SK-N-MC (cell line): ENCODE measurements around the gene GBX1.

ENCODE experiments used
- DNase-seq: peaks from one replicate; pipeline ENCODE4 v3.0.0-alpha.2; 2011; ENCODE audit warnings: low read depth, low spot score
- H3K27ac ChIP-seq: fragments of 200-600 bp; sonication (generic); 2 replicates; pipeline ENCODE4 v1.5.1; 2016; ENCODE audit warnings: mixed run types
- H3K36me3 ChIP-seq: fragments of 200-600 bp; sonication (generic); 2 replicates; pipeline ENCODE4 v1.6.1; 2017; ENCODE audit warnings: antibody characterized with exemption, low read length, mixed read lengths; ENCODE audit not compliant: insufficient read depth
- H3K4me3 ChIP-seq: fragments of 200-600 bp; sonication (generic); 2 replicates; pipeline ENCODE4 v1.5.1; 2016
- H3K9ac ChIP-seq: fragments of 200-600 bp; sonication (generic); 2 replicates; pipeline ENCODE4 v1.8.0; 2017; ENCODE audit warnings: mixed run types, mixed read lengths; ENCODE audit not compliant: insufficient read length
- H3K9me3 ChIP-seq: fragments of 200-600 bp; sonication (generic); 2 replicates; pipeline ENCODE4 v1.6.1; 2017; ENCODE audit warnings: low read depth, mild to moderate bottlenecking, antibody characterized with exemption, low read length, moderate library complexity, mixed read lengths
- EZH2 ChIP-seq: fragments of 200-600 bp; sonication (generic); IDR thresholded peaks from one replicate; pipeline ENCODE4 v1.6.1; 2017; ENCODE audit warnings: antibody characterized with exemption
- FOXP2 ChIP-seq: optimal IDR thresholded peaks from 2 replicates; pipeline ENCODE3; 2011; ENCODE audit warnings: mild to moderate bottlenecking, moderate library complexity; ENCODE audit not compliant: insufficient read depth; ENCODE audit errors: extremely low read length, control extremely low read depth
- POLR2AphosphoS5 ChIP-seq: IDR thresholded peaks from 2 replicates; pipeline ENCODE4 v1.6.1; 2012; ENCODE audit warnings: mild to moderate bottlenecking, low read depth, low read length, borderline replicate concordance

GBX1 gene

DNA sequence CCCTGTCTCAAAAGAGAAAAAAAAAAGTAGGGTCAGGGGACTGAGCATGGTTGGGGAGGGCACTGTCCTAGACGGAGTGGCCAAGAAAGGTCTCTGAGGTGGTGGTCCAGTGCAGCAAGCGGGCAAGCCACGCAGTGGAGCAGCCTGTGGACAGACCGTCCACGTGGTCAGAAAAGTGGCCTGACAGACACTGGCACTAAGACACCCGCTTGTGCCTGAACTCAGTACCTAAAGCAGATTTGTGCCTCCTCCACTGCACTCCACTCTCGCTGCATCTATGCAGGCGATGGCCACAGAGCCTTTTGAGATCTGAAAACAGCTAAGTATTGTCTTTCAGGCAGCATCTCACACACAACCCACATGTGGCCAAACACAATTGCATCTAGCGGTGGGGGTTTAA, 10.7 kb upstream of the GBX1 start:
- no peak for TF ChIP-seq FOXP2
- no peak for TF ChIP-seq EZH2
- TF ChIP-seq POLR2AphosphoS5, result no peak
- H3K9ac ChIP-seq, result no peak overlapping the region
- no peak for DNase-seq
- H3K36me3 ChIP-seq, result no peaks in the 10 kb centered on the region
- H3K27ac ChIP-seq, result no peak overlapping the region
- no peaks in the 10 kb centered on the region for H3K9me3 ChIP-seq
- no peak overlapping the region for H3K4me3 ChIP-seq

DNA sequence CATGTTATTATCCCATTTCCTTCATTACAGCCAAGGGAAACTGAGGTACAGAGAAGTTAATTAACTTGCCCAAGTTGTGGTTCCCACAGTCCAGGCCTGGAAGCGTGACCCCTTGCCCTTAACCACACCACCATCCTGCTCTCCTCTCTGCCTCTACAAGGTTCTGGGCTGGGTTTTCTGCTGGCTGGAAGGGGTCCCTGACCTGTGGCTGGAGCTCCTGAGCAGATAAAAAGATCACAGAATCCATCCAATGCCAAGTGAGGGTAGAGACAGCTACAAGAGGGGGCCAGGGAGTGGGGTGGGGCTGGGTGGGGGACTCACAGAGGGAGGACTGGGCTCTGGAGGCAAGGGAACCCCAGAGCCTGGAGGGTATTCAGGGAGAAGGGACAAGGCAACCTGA, 9.8 kb upstream of the GBX1 start:
- Histone ChIP-seq H3K9me3 (no peaks in the 10 kb centered on the region), H3K36me3 (no peaks in the 10 kb centered on the region), H3K27ac (no peak overlapping the region), H3K9ac (no peak overlapping the region), H3K4me3 (no peak overlapping the region)
- TF ChIP-seq EZH2 (no peak), POLR2AphosphoS5 (no peak), FOXP2 (no peak)
- no peak for DNase-seq

DNA sequence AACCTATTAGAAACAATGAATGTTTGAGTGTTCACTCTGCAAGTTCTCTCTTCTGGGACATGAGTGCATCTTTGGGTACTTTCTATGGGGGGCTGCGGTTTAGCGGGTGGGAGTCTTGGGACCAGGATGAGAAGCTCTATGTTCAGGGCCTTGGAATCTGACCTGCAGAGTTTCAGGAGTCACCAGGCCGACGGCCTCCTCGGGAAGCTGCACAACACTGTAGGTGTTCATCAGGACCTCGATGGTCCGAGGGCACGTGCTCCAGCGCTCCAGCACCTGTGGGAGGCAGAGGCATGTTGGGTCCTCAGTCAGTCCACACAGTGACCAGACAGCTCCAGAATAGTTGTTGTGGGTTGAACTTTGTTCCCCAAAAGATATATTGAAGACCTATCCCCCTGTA, 8.9 kb upstream of the GBX1 start:
- DNase-seq, result no peak
- H3K9ac ChIP-seq, result no peak overlapping the region
- TF ChIP-seq EZH2, result no peak
- no peak for TF ChIP-seq POLR2AphosphoS5
- TF ChIP-seq FOXP2, result no peak
- no peaks in the 10 kb centered on the region for H3K36me3 ChIP-seq
- no peaks in the 10 kb centered on the region for H3K9me3 ChIP-seq
- H3K4me3 ChIP-seq, result no peak overlapping the region
- no peak overlapping the region for H3K27ac ChIP-seq

DNA sequence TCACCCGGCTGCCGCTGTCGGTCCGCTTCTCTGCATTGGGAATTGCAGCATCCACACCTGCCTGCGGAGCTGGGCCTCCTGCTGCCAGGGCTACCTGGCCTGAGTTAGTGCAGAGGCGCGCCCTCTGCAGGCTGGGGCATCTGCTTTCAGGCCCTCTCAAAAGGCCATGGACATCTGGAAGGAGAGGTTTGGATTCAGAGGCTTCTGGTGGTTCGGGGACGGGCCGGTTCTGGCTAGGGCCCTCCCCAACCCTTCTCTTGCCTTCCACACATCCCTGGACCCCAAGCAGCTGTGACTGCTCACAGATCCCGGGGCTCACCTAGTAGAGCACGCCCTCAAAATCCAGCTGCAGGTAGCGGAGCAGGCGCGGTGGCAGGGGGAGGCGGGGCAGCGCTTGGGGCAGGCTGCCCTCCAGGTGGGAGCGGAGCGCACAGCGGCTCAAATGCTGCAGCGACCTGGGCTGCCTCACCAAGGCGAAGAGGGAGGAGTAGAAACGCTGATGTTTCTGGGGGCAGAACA, 8.4 kb upstream of the GBX1 start:
- Histone ChIP-seq H3K27ac (no peak overlapping the region), H3K36me3 (no peaks in the 10 kb centered on the region), H3K9me3 (no peaks in the 10 kb centered on the region), H3K9ac (no peak overlapping the region), H3K4me3 (no peak overlapping the region)
- no peak for TF ChIP-seq EZH2
- TF ChIP-seq FOXP2, result no peak
- no peak for DNase-seq

DNA sequence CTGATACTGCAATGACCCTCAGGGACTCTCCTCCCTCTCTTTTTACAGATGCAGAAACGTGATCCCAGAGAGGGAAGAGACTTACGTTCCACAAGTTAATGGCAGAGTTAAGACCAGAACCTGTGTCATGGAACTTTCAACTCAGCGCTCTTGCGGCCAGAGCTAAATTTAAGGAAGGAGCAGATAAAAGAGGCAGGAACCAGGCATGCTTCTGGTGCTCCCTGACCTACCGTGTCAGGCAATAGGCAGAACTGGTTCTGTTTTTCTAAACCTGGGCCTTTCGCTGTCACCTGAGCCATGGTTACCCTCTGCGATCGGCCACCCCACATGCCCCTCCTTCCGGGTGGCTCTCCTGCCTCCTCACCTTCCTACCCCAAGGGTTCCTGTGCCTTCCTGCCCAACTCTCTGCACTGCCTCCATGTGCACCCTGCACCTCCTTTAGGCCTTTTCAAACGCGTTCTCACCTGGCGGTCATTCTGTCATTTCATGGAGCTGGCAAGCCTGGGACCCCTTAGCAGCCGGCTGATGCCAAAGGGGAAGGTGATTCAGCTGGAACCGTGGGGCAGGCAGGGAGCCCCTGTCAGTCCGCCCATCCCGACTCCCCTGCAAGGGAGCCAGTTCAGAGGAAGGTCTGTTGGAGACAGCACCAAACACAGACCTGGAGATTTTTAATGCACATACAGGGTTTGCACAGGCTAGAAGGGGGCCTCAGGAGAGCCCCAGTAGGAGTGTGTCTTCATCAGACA, 7.7 kb upstream of the GBX1 start:
- no peak overlapping the region for H3K9ac ChIP-seq
- H3K9me3 ChIP-seq, result no peaks in the 10 kb centered on the region
- no peak overlapping the region for H3K4me3 ChIP-seq
- no peaks in the 10 kb centered on the region for H3K36me3 ChIP-seq
- TF ChIP-seq EZH2 (no peak), POLR2AphosphoS5 (no peak), FOXP2 (no peak)
- DNase-seq, result no peak
- H3K27ac ChIP-seq, result no peak overlapping the region

DNA sequence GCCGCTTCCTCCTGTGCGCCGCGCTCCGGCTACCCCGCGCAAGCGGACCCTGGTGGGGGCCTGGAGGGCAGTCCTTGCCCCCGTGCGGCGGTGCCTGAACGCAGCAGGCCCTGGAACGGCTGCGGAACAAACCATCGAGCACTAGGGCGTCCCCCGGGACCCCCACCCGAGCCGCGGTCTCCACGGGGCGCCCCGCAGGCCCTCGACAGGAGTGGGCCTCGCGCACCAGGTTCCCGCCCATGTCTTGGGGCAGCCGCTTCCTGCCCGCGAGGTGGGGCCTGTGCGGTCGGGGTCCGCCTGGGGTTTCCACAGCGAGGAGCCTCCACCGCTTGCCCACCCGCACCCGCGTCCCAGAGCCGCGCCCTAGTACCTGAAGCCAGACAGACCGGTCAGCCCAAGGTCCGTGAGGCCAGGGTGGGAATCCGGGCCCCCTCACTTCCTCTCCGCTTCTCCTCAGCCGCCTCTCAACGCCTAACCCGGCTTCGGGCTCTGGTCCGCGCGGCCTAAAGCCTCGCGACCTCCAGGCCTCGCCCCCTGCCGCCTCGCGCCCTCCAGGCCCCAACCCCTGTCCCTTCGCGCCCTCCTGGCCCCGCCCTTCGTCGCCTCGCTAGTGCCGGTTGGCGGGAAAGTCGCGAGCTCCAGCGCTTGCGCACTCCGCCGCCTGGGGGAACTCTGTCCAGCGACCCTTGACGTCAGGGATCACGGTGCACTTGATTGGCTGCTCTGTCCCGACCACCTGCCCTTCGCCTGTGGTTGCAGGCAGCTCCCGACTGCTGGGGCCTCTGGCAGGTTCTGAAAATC, 7.0 kb upstream of the GBX1 start:
- no peak overlapping the region for H3K27ac ChIP-seq
- no peak for DNase-seq
- no peak overlapping the region for H3K9ac ChIP-seq
- H3K4me3 ChIP-seq, result no peak overlapping the region
- H3K9me3 ChIP-seq, result no peaks in the 10 kb centered on the region
- no peak for TF ChIP-seq FOXP2
- no peak for TF ChIP-seq POLR2AphosphoS5
- TF ChIP-seq EZH2, result no peak
- H3K36me3 ChIP-seq, result no peaks in the 10 kb centered on the region

DNA sequence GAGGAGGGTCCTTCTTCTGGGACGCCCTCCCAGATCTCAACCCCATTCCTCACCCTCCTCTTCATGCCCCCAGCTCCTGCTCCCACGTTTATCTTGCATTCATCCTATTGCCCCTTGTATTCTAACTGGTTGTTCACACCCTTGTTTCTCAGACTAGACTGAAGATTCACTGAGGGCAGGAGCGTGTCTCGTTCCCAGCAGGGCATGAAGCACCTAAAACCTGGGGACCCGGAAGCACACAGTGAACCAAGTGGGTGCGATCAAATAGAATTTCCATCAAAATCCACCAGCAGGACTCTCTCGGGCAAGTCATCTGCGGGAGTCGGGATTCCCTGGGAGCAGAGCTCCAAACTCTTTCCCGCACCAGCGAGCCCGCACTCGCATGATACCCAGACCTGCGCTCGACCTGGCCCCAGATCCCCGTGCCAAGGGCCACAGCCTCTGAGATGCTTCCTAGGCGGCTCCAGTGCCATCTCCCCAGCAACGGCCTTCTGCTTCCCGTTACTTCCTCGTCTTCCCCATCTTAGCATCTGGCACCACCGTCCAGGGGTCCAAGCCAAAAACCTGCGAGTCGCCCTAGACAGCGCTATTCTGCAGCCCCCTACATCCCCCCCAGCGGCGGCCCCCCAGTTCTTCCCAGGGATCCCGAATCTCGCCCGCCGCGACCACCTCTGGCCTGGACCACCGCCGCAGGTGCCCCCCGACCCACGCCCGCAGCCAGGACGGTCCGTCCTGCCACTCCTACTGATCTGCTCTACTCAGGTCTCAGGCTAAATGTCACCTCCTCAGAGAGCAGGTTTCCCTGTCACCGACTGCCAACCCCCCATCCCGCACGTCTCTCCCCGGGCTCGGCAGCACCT, 6.1 kb upstream of the GBX1 start:
- Histone ChIP-seq H3K9me3 (no peaks in the 10 kb centered on the region), H3K9ac (no peak overlapping the region), H3K4me3 (no peak overlapping the region), H3K36me3 (no peaks in the 10 kb centered on the region), H3K27ac (no peak overlapping the region)
- DNase-seq, result no peak
- no peak for TF ChIP-seq EZH2
- no peak for TF ChIP-seq FOXP2
- no peak for TF ChIP-seq POLR2AphosphoS5

DNA sequence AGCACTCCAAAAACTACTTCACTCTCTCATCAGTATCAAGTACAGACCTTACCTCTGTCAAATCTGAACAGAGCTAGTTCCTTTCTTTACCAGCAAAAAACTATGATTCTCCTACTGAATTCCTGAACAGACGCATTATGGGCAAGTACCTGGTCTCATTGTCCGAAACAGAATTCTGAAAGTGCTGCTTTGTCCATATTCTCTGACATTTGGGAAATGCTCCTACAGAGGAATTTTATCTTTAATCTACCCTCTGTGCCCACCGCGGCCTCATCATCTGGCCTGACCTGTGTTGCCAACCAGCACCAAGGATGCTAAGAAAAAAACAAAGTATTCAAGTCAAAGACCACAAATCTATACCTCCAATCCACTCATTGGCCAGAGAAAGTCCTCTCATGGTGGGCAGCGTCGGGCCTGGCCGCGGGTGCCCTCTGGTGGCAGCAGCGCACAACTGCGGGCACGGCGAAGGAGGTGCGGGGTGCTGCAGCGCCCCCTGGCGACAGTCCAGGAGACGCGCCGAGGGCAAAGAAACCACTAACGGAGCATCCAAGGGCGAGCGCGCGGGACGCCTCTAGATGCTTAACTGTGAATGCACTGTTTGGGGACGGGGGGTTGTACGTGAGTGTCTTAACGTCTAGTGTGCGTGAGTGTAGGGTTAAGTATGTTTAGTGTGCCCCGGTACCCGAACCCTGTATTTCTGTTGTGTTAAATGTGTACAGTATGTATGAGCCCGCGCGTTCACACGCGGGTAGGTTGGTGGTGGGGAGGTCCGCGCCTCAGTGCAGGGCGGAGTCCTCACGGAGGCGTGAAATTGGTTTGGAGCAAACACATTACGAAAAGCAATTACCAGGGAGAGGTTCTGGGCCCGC, 5.0 kb upstream of the GBX1 start:
- H3K9ac ChIP-seq, result no peak overlapping the region
- H3K4me3 ChIP-seq, result no peak overlapping the region
- no peaks in the 10 kb centered on the region for H3K36me3 ChIP-seq
- H3K9me3 ChIP-seq, result no peaks in the 10 kb centered on the region
- no peak for TF ChIP-seq EZH2
- TF ChIP-seq FOXP2, result no peak
- no peak for TF ChIP-seq POLR2AphosphoS5
- no peak overlapping the region for H3K27ac ChIP-seq
- no peak for DNase-seq
